ENCODE data around the gene MAST1.
A peak's percentile ranks its signal among the peaks of the same experiment; 100 is the strongest.
"Not testable (repeated sequence)": the region's sequence is repeated elsewhere in the genome, so short reads cannot be mapped to it uniquely, and the experiment has no call there.

MAST1 gene

DNA sequence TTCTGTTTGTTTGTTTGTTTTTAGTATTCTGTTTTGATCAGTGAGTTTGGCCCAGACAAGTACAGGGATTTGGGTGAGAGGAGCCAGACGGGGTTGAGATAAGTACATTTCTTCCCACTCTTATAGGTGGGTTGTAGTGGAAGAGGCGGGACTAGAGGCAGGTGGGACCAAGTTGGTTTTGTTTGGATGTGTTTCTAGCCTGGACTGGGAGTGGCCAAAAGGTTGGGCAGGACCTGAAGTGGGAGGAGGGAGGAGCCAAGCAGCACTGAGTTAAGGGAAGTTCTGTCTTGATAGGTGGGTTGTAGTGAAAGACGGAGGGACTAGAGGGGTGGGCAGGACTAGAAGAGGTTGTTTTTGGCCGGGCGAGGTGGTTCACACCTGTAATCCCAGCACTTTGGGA, 33.9 kb downstream of the MAST1 start:
- DNase-seq (ENCODE audit: low spot score), result no peak

DNA sequence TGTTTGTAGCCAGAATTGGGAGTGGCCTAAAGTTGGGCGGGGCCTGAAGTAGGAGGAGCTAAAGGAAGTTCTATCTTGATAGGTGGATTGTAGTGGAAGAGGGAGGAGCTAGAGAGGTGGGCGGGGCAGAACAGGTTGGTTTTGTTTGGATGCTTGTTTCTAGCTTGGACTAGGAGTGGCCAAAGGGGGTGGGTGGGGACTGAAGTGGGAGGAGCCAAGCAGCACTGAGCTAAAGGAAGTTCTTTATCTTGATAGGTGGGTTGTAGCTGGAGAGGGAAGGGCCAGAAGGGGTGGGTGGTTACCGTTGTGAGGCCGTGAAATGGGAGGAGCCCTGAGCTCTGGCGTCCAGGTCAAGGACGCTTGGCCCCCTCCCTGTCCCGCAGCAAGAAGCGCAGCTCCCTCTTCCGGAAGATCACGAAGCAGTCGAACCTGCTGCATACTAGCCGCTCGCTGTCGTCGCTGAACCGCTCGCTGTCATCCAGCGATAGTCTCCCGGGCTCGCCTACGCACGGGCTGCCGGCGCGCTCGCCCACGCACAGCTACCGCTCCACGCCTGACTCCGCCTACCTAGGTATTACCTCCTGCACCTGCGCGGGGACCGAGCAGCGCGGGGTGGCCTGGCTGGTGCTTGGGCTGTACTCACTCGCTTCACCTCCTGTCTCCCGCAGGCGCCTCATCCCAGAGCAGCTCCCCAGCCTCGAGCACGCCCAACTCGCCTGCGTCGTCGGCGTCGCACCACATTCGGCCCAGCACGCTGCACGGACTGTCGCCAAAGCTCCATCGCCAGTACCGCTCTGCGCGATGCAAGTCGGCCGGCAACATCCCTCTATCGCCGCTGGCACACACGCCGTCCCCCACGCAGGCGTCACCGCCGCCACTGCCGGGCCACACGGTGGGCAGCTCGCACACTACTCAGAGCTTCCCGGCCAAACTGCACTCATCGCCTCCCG, 34.9 kb downstream of the MAST1 start:
- DNase-seq (ENCODE audit: low spot score), result peak; percentile 63

- DNase-seq (ENCODE audit: low spot score), result no peak
These were observed 35.8 kb downstream of the MAST1 start for GRCh38 chr19:12873891-12874745.

DNA sequence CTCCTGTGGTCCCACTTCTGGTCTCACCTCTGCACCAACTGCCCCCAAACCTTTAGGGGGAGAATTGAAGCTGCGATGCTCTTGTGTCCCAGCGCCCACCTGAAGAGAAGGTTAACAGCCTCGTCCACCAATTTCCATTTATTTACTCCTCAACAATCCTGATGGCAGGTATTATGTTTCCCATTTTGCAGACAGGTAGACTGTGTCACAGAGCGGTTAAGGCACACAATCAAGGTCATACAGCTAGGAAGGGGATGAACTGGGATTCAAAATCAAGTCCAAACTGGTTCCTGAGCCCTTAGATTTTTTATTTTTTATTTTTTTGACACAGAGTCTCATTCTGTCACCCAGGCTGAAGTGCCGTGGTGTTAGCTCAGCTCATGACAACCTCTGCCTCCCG, 36.8 kb downstream of the MAST1 start:
- DNase-seq (ENCODE audit: low spot score), result no peak

DNA sequence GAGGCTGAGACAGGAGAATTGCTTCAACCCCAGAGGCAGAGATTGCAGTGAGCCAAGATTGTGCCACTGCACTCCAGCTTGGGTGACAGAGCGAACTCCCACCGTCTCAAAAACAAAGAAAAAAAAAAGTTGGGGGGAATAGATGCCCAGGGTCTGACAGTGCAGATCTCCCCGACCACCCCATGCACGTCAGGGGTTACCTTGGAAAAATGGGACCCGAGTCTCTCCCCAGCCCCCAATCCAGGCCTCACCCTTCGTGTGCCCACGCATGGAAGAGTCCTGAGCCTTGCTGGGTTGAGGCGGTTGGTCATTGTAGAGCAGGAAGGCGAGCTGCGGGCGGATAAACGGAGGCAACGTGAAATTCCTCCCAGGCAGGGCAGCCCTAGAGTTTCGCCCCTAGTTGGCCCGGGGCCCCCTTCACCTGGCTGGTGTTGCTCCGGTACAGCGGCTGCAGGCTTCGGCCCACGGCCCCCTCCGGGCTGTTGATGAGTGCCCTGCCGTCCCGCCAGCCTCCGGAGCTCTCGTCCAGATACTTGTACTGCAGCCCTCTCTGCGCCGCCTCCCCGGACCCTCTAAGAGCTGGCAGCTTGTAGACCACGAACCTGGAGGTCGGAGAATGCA, 42.3 kb downstream of the MAST1 start:
- DNase-seq (ENCODE audit: low spot score), result peak; percentile 46

DNA sequence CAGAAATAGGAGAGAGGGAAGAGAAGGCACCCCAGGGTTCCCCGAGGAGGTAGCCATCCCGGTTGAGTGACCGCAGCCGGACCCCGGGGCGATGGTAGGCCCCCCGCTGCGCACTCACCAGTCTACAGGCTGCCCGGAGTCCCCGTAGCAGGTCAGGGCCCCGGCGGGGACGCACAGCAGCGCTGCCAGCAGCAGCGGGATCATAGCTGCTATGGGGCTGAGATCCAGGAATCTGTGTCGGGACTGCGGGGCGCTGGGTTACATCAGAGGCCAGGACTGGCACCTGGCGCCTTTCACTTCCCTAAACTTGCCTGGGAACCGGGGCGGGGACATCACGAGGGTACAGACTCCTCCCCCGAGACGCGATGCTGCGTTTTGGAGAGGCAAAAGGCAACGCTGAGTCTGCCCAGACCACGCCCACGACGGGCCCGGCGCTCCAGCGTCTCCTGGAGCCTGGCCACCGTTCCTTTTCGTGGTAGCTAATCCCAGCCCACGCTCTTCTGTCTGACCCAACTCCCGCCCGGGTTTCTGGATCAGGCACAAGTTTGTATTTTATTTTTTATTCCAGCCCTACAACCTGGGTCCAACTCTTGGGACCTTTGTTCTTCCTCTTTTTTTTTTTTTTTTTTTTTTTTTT, 43.0 kb downstream of the MAST1 start, which contains the start of gene DNASE2:
Gene DNASE2 (minus strand): TSS at position 278 of the 637 bp plus-strand sequence. CDS start 74 bp downstream, at position 204.
- peak; percentile 97 for DNase-seq (ENCODE audit: low spot score)

DNA sequence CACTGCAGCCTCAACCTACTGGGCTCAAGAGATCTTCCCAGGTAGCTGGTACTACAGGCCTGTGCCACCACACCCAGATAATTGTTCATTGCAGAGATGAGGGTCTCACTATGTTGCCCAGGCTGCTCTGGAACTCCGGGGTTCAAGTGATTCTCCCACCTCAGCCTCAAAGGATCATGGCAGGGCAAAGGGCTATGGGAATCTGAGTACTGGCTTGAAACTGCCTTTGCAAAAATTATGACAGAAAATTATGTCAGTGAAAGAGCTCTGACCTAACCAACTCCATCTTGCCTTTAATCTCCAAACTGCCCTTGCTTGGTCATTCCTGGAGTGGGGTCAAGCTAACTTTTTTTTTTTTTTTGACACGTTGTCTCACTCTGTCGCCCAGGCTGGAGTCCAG, 44.3 kb downstream of the MAST1 start:
- no peak for DNase-seq (ENCODE audit: low spot score)

DNA sequence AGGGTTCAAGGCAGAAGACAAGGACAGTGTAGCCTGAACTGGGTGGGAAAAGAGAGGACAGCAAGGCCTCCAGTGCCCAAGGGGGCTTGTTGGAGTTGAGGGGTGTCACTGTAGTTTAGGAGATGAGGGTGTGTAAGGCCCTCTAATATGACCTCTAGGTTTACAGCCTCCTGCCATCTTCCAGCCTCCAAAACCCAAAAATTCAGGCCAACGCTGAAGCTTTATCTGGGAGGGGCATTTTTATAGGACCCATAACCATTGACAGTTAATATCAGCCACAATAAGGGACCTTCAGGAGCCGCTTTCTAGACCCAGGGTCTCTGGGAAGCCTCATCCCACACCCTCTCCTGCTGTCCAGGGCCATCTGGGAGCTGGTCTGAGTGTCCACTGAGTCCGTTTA, 45.9 kb downstream of the MAST1 start:
- DNase-seq (ENCODE audit: low spot score), result no peak

GRCh38 chr19:12884627-12884925, 46.3 kb downstream of the MAST1 start:
- DNase-seq (ENCODE audit: low spot score), result no peak

DNA sequence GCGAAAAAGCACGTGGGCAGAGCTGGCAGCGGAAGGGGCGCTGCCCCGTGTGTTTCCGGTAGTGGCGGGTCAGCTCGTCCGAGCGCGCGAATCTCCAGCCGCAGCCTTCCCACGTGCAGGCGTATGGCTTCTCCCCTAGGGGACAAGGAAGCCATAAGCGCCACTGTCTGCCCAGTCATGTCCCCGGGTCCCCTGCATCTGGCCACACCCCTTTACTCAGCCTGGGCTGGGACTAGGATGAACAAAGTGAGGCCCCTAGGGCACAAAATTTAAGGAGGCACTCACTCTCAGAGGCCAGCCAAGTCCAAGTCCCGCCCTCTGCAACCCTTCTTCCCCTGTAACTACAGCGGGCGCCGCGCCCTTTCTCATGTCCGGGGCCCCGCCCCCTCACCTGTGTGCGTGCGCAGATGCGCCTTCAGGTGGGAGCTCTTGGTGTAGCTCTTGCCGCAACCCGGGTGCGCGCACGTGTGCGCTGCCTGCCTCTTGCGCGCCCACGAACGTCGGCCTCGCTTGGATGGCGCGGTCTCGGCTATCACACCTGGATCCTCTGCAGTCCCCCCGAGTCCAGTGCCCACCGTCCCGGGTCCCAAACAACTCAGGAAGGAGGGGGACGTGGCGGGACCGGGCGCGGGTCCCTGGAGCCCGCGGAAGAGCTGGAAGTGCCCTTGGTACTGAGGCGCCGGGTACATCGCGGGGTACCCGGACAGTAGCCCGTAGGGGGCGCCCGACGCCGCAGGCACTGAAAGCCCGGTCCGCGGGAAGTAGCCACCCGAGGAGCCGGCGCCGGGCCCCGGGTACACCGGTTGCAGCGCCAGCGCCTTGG, 46.8 kb downstream of the MAST1 start:
- DNase-seq (ENCODE audit: low spot score), result peak; percentile 54

DNA sequence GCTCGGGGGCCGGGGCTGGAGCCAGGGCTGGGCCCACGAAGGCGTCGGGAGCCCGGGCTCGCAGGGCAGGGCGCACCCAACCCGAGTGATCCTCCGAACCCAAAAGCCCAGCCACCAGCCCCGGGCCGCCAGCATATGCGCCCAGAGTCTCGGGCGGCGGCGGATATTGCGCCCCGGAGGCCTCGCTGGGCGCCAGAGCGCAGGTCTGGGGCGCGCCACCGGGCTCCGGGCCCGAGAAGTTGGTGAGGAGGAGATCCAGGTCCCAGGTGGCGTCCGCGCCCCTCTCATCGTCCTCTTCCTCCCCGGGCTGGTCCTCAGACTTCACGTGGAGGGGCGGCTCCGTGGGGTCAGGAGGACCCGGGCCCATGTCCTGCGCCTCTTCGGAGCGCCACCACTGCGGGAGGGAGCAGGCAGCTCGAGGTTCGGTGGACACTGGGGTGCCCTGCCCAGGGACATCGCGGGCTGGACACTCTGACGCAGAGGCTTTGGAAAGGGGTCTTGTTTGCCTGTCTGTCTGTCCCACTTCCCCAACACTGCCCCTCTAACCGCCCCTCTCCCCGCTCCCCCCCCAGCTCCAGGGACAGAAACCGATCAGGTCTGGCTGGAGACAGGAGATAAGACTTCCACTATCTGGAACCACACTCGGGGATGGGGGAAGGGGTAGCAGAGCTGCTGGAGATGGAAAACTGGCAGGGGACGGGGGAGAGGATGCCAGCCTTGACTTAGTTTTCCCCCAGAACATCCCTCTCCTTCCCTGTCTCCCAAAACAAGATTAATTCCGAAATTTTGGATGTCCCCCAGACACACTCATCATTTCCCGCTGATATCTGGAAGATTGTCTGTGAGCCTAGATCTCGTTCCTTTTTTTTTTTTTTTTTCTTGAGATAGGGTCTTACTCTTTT, 47.7 kb downstream of the MAST1 start:
- DNase-seq (ENCODE audit: low spot score), result no peak

DNA sequence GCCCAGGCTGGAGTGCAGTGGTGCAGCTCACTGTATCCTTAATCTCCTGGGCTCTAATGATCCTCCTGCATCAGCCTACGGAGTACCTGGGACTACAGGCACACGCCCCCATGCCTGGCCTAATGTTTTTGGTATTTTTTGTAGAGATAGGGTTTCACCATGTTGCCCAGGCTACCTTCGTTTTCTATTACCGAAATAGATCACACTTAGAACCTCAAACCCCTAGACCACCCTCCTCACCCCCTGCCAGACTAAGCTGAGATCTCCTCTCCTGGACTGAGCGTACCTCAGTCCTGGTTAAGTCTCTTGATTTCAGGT, 48.3 kb downstream of the MAST1 start:
- DNase-seq (ENCODE audit: low spot score), result no peak

- DNase-seq (ENCODE audit: low spot score), result no peak
These were observed 48.8 kb downstream of the MAST1 start, which contains the start of gene KLF1 for GRCh38 chr19:12886969-12887747. KLF1 (minus strand) TSS chr19:12887201; CDS start chr19:12887140, 61 bp downstream.

- no peak for DNase-seq (ENCODE audit: low spot score)
These were observed 49.8 kb downstream of the MAST1 start for GRCh38 chr19:12888006-12888603.

DNA sequence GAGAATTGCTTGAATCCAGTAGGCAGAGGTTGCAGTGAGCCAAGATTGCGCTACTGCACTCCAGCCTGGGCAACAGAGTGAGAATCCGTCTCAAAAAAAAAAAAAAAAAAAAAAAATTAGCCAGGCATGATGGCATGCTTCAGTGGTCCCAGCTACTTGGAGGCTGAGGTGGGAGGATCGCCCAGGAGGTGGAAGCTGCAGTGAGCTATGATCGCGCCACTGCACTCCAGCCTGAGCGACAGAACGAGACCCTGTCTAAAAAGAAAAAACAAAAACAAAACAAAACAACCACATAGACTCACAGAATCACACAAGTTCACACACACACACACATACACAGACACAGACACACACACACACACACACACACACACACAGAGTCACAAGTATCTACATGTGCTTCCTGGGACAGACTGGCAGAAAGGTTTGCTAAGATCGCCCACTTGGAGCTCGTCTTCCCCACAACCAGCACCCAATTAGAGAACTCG, 52.0 kb downstream of the MAST1 start:
- not testable (repeated sequence) for DNase-seq (ENCODE audit: low spot score)

- DNase-seq (ENCODE audit: low spot score), result peak; percentile 99
These were observed 52.7 kb downstream of the MAST1 start, which contains the start of gene GCDH for GRCh38 chr19:12890787-12891552. GCDH (plus strand) TSS chr19:12891160; CDS start chr19:12891305, 145 bp downstream.

DNA sequence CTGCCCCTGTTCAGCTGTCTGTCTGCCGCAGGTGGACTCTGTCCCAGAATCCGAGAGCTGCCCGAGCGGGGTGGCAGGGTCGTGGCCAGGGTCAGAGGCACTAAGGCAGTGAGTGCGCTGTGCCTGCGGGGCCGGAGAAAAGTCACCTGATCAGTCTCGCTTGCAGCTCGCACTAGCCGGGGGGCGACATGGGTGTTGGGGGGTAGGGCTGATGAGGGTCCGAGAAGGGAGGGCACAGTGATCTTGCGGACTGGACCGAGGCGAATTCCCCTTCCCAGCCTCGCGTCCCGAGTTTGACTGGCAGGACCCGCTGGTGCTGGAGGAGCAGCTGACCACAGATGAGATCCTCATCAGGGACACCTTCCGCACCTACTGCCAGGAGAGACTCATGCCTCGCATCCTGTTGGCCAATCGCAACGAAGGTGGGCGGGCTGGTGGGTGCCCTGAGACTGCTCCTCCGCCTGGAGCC, 53.3 kb downstream of the MAST1 start:
- peak; percentile 33 for DNase-seq (ENCODE audit: low spot score)

GRCh38 chr19:12893582-12893981, 55.3 kb downstream of the MAST1 start:
- no peak for DNase-seq (ENCODE audit: low spot score)

Data from RKO (cell line).